ENCODE measurements around the gene TRIM63. TPM values are rescaled to one million over a fixed set of nuclear protein-coding genes. Genes with fewer than 3 reads are reported as not detected.

TRIM63 gene
- total RNA-seq, 4 donors from 2014 or later, result 0.32 to 1.8 TPM; not detected in 2

GRCh38 chr1:26070296-26070962 lies 3.0 kb upstream of the TRIM63 start:
- H3K4me1 ChIP-seq, result peaks cover 0 to 8% (median 0%) of the 10 kb centered on the region in 4 donors
- WGBS, 2 donors (ENCODE audit: low coverage in 1 of 2), result 74 to 76% methylated on average over 2 to 4 of the region's 4 CpGs
- TF ChIP-seq POLR2AphosphoS5 (IDR thresholded peaks at IDR 0.05) (no peak), EP300 (IDR thresholded peaks at IDR 0.05; ENCODE audit: low read depth) (no peak), CTCF (IDR thresholded peaks at IDR 0.05) (no peak), POLR2A (IDR thresholded peaks at IDR 0.05) (no peak)
- H3K36me3 ChIP-seq, result no peaks in the 10 kb centered on the region
- H3K27ac ChIP-seq, result no peak overlapping the region
- intact Hi-C loops (cut with DNase I; ENCODE audit: low total_unique reads), result no loop called here
- in situ Hi-C loops (cut with MboI; ENCODE audit: low pct_ligation_motif_present in 1 of 4, low pct_unique_long_range_greater_than_20kb in 1 of 4, low sequenced_read_pairs in 3 of 4), result no loop called here
- DNase-seq, result no peak
- H3K9me3 ChIP-seq, result no peaks in the 10 kb centered on the region
- H3K4me3 ChIP-seq, result no peak overlapping the region
- H3K27me3 ChIP-seq, result peaks cover 26% of the 10 kb centered on the region

DNA sequence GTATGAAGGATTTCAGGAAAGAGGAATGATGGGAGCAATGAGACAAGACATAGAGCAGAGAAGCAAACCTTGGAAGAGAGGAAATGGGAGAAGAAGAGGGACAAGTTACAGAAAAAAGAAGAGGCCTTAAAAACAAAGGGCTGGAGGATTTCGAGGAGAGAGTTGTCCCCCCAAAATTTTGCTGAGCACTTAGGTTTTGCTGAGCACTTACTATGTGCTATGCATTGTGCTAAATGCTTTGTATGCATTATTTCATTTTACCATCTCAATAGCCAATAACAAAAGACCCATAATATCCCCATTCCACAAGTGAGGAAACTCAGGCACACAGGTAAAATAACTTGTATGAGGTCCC lies 2.5 kb upstream of the TRIM63 start:
- intact Hi-C loops (cut with DNase I; ENCODE audit: low total_unique reads) (no loop called here), in situ Hi-C loops (cut with MboI; ENCODE audit: low pct_ligation_motif_present in 1 of 4, low pct_unique_long_range_greater_than_20kb in 1 of 4, low sequenced_read_pairs in 3 of 4) (no loop called here)
- no peak for TF ChIP-seq POLR2A (IDR thresholded peaks at IDR 0.05)
- Histone ChIP-seq H3K27me3 (peaks cover 26% of the 10 kb centered on the region), H3K27ac (no peak overlapping the region), H3K4me3 (no peak overlapping the region), H3K36me3 (no peaks in the 10 kb centered on the region), H3K4me1 (peaks cover 0 to 8% (median 0%) of the 10 kb centered on the region in 4 donors), H3K9me3 (no peaks in the 10 kb centered on the region)
- 62 to 83% methylated on average over 1 of the region's 1 CpG for WGBS, 2 donors (ENCODE audit: low coverage in 1 of 2)
- DNase-seq, result no peak

DNA sequence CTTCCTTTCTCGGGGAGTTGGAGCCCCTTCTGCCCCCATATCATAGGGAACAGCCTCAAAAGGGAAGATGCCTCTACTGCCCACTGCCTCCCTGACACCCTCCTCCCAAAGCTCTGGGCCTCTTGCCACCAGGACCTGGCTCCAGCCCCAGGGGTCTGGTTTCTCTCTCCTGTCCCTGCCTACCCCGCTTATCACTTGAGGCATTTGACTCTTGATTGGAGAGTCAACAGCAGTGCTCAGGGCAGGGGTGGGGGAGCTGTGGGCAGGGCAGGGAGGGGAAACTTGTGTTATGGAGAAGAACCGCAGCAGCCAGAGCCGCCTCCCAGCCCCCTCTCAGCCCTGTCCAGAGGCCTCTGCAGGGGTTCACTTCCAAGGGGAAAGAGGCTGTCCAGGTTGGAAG lies 573 bp downstream of the TRIM63 start:
- no peak overlapping the region for H3K27ac ChIP-seq
- no peaks in the 10 kb centered on the region for H3K9me3 ChIP-seq
- TF ChIP-seq POLR2A (IDR thresholded peaks at IDR 0.05) (no peak), EP300 (IDR thresholded peaks at IDR 0.05; ENCODE audit: low read depth) (no peak), POLR2AphosphoS5 (IDR thresholded peaks at IDR 0.05) (no peak), CTCF (IDR thresholded peaks at IDR 0.05) (no peak)
- in situ Hi-C loops (cut with MboI; ENCODE audit: low pct_ligation_motif_present in 1 of 4, low pct_unique_long_range_greater_than_20kb in 1 of 4, low sequenced_read_pairs in 3 of 4), result no loop called here
- H3K36me3 ChIP-seq, result no peaks in the 10 kb centered on the region
- H3K4me3 ChIP-seq, result no peak overlapping the region
- H3K27me3 ChIP-seq, result peaks cover 6% of the 10 kb centered on the region
- DNase-seq, result no peak
- 69 to 81% methylated on average over 2 to 4 of the region's 4 CpGs for WGBS, 2 donors (ENCODE audit: low coverage in 1 of 2)
- no peaks in the 10 kb centered on the region for H3K4me1 ChIP-seq
- intact Hi-C loops (cut with DNase I; ENCODE audit: low total_unique reads), result no loop called here

- intact Hi-C loops (cut with DNase I; ENCODE audit: low total_unique reads), result no loop called here
- DNase-seq, result no peak
- H3K27me3 ChIP-seq, result peaks cover 6% of the 10 kb centered on the region
- H3K9me3 ChIP-seq, result no peaks in the 10 kb centered on the region
- no peaks in the 10 kb centered on the region for H3K36me3 ChIP-seq
- TF ChIP-seq CTCF (IDR thresholded peaks at IDR 0.05) (no peak), POLR2A (IDR thresholded peaks at IDR 0.05) (no peak), EP300 (IDR thresholded peaks at IDR 0.05; ENCODE audit: low read depth) (no peak), POLR2AphosphoS5 (IDR thresholded peaks at IDR 0.05) (no peak)
- no peak overlapping the region for H3K4me3 ChIP-seq
- in situ Hi-C loops (cut with MboI; ENCODE audit: low pct_ligation_motif_present in 1 of 4, low pct_unique_long_range_greater_than_20kb in 1 of 4, low sequenced_read_pairs in 3 of 4), result no loop called here
- H3K4me1 ChIP-seq, result no peaks in the 10 kb centered on the region
- WGBS, 2 donors (ENCODE audit: low coverage in 1 of 2), result 80% methylated on average over 15 of the region's 15 CpGs; no CpG with 5 or more reads in 1 of the 2 donors
- no peak overlapping the region for H3K27ac ChIP-seq
These were observed 1.3 kb downstream of the TRIM63 start for GRCh38 chr1:26066160-26066559.

GRCh38 chr1:26064553-26064952 lies 2.9 kb downstream of the TRIM63 start:
- DNase-seq, result no peak
- Histone ChIP-seq H3K9me3 (no peaks in the 10 kb centered on the region), H3K4me1 (no peaks in the 10 kb centered on the region), H3K27ac (no peak overlapping the region), H3K27me3 (peaks cover 6% of the 10 kb centered on the region), H3K36me3 (no peaks in the 10 kb centered on the region), H3K4me3 (no peak overlapping the region)
- in situ Hi-C loops (cut with MboI; ENCODE audit: low pct_ligation_motif_present in 1 of 4, low pct_unique_long_range_greater_than_20kb in 1 of 4, low sequenced_read_pairs in 3 of 4) (no loop called here), intact Hi-C loops (cut with DNase I; ENCODE audit: low total_unique reads) (no loop called here)
- WGBS, 2 donors (ENCODE audit: low coverage in 1 of 2), result 74 to 83% methylated on average over 1 to 3 of the region's 3 CpGs
- TF ChIP-seq POLR2AphosphoS5 (IDR thresholded peaks at IDR 0.05), result no peak
- no peak for TF ChIP-seq CTCF (IDR thresholded peaks at IDR 0.05)
- TF ChIP-seq POLR2A (IDR thresholded peaks at IDR 0.05), result no peak
- TF ChIP-seq EP300 (IDR thresholded peaks at IDR 0.05; ENCODE audit: low read depth), result no peak
